ENCODE measurements around the gene YIPF7. TPM values are rescaled to one million over a fixed set of nuclear protein-coding genes. Genes with fewer than 3 reads are reported as not detected.

YIPF7 gene
- total RNA-seq, 3 donors from 2014 or later (not counting 1 experiment from before 2014, with no cell fraction given) = 0.50 TPM; not detected in 2

DNA sequence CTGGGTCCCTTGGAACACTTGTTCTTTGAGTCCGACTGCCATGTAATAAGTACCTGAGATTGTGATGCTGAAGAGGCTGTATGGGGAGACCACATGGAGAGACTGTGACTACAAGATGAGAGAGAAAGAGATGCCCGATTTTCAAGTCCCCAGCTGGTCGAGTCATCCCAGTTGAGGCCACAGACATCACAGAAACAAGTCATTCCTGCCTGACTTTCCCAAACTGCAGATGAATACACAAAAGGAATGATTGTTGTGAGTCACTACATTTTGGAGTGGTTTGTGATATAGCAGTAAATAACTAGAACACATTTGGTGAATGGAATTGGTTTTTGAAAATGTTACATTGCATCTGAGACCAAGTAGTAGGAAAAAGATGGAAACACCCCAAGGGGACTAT lies 9.0 kb upstream of the YIPF7 start:
- Histone ChIP-seq H3K4me1 (ENCODE audit: control insufficient read depth, insufficient read depth, low read length) (no peaks in the 10 kb centered on the region), H3K4me3 (ENCODE audit: low read length) (no peak overlapping the region), H3K36me3 (ENCODE audit: control insufficient read depth, insufficient read depth, low read length) (no peaks in the 10 kb centered on the region), H3K9me3 (ENCODE audit: control insufficient read depth, insufficient read depth, low read length) (no peaks in the 10 kb centered on the region), H3K27me3 (ENCODE audit: control insufficient read depth, insufficient read depth, low read length) (no peaks in the 10 kb centered on the region), H3K27ac (ENCODE audit: low read length) (no peak overlapping the region)
- WGBS (ENCODE audit: insufficient coverage) = 57% methylated on average over 3 of the region's 3 CpGs
- ATAC-seq (no peak), DNase-seq (no peak)
- Mint-ChIP-seq H3K4me1 (no peaks in the 10 kb centered on the region), H3K27me3 (ENCODE audit: low read depth in 2 of 2) (peaks cover 6 to 7% of the 10 kb centered on the region in 2 donors), H3K4me3 (no peak overlapping the region), H3K27ac (no peak overlapping the region), H3K36me3 (no peaks in the 10 kb centered on the region), H3K9me3 (no peaks in the 10 kb centered on the region)
- intact Hi-C loops (cut with micrococcal nuclease) = no loop called here
- no peak for TF ChIP-seq CTCF (IDR thresholded peaks at IDR 0.05)

- Histone ChIP-seq H3K4me1 (ENCODE audit: control insufficient read depth, insufficient read depth, low read length) (no peaks in the 10 kb centered on the region), H3K9me3 (ENCODE audit: control insufficient read depth, insufficient read depth, low read length) (no peaks in the 10 kb centered on the region), H3K27me3 (ENCODE audit: control insufficient read depth, insufficient read depth, low read length) (peaks cover 2% of the 10 kb centered on the region), H3K4me3 (ENCODE audit: low read length) (no peak overlapping the region), H3K27ac (ENCODE audit: low read length) (no peak overlapping the region), H3K36me3 (ENCODE audit: control insufficient read depth, insufficient read depth, low read length) (no peaks in the 10 kb centered on the region)
- 90% methylated on average over 1 of the region's 1 CpG for WGBS (ENCODE audit: insufficient coverage)
- no peak for TF ChIP-seq CTCF (IDR thresholded peaks at IDR 0.05)
- DNase-seq (no peak), ATAC-seq (no peak)
- Mint-ChIP-seq H3K4me1 (no peaks in the 10 kb centered on the region), H3K27ac (no peak overlapping the region), H3K9me3 (no peaks in the 10 kb centered on the region), H3K36me3 (no peaks in the 10 kb centered on the region), H3K4me3 (no peak overlapping the region), H3K27me3 (ENCODE audit: low read depth in 2 of 2) (peaks cover 16 to 19% of the 10 kb centered on the region in 2 donors)
- intact Hi-C loops (cut with micrococcal nuclease) = no loop called here
Measured at GRCh38 chr4:44652002-44652401, 577 bp upstream of the YIPF7 start.

DNA sequence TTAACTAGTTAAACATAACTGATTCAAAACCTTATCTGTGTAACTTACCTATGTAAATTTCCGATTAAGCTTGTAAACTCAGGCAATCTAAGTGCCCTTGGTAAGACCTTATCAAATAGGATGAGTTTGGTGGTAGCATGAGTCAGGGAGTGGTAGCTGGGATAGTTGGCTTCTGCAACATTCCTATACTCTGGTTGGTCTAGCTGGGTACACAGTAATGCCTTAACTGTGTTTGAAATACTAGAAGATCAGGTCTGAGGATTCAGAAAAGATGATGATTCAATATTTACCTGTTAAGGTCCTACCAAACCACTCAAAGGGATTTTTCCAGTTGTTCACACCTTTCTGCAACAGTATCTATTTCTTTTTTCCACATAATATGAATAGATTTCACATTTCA lies 5.3 kb downstream of the YIPF7 start:
- Histone ChIP-seq H3K4me3 (ENCODE audit: low read length) (no peak overlapping the region), H3K9me3 (ENCODE audit: control insufficient read depth, insufficient read depth, low read length) (peaks cover 10% of the 10 kb centered on the region), H3K36me3 (ENCODE audit: control insufficient read depth, insufficient read depth, low read length) (no peaks in the 10 kb centered on the region), H3K27ac (ENCODE audit: low read length) (no peak overlapping the region), H3K27me3 (ENCODE audit: control insufficient read depth, insufficient read depth, low read length) (no peaks in the 10 kb centered on the region), H3K4me1 (ENCODE audit: control insufficient read depth, insufficient read depth, low read length) (no peaks in the 10 kb centered on the region)
- no peak overlapping the region for H3K27ac Mint-ChIP-seq
- no peak for DNase-seq
- H3K4me3 Mint-ChIP-seq = no peak overlapping the region
- peaks cover 0 to 4% of the 10 kb centered on the region in 2 donors for H3K9me3 Mint-ChIP-seq
- H3K4me1 Mint-ChIP-seq = no peaks in the 10 kb centered on the region
- no peak for TF ChIP-seq CTCF (IDR thresholded peaks at IDR 0.05)
- H3K27me3 Mint-ChIP-seq (ENCODE audit: low read depth in 2 of 2) = peaks cover 0 to 2% of the 10 kb centered on the region in 2 donors
- 77% methylated on average over 1 of the region's 1 CpG for WGBS (ENCODE audit: insufficient coverage)
- no peak for ATAC-seq
- H3K36me3 Mint-ChIP-seq = no peaks in the 10 kb centered on the region
- intact Hi-C loops (cut with micrococcal nuclease) = no loop called here

DNA sequence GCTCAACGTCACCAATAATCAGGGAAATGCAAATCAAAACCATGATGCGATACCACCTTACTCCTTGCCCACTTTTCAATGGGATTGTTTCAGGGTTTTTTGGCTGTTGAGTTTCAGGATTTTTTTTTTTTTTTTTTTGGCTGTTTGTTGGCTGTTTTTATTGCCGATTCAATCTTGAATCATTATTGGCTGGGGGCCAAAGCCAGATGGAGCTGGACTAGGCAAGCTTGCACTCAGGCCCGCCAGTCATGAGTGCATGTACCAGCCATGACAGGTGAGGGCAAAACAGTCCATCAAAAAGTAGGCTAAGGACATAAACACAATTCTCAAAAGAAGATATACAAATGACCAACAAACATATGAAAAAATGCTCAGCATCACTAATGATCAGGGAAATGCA lies 13.3 kb downstream of the YIPF7 start:
- DNase-seq (no peak), ATAC-seq (no peak)
- Mint-ChIP-seq H3K9me3 (peaks cover 0 to 4% of the 10 kb centered on the region in 2 donors), H3K4me3 (no peak overlapping the region), H3K27ac (no peak overlapping the region), H3K36me3 (no peaks in the 10 kb centered on the region), H3K4me1 (no peaks in the 10 kb centered on the region), H3K27me3 (ENCODE audit: low read depth in 2 of 2) (peaks cover 0 to 15% of the 10 kb centered on the region in 2 donors)
- no peak for TF ChIP-seq CTCF (IDR thresholded peaks at IDR 0.05)
- intact Hi-C loops (cut with micrococcal nuclease) = no loop called here
- WGBS (ENCODE audit: insufficient coverage) = 90% methylated on average over 4 of the region's 4 CpGs
- Histone ChIP-seq H3K4me1 (ENCODE audit: control insufficient read depth, insufficient read depth, low read length) (no peaks in the 10 kb centered on the region), H3K27ac (ENCODE audit: low read length) (no peak overlapping the region), H3K36me3 (ENCODE audit: control insufficient read depth, insufficient read depth, low read length) (no peaks in the 10 kb centered on the region), H3K9me3 (ENCODE audit: control insufficient read depth, insufficient read depth, low read length) (no peaks in the 10 kb centered on the region), H3K4me3 (ENCODE audit: low read length) (no peak overlapping the region), H3K27me3 (ENCODE audit: control insufficient read depth, insufficient read depth, low read length) (no peaks in the 10 kb centered on the region)
